ENCODE measurements around the gene ALK. TPM values are rescaled to one million over a fixed set of nuclear protein-coding genes. Genes with fewer than 3 reads are reported as not detected.

Gene ALK
- polyA plus RNA-seq, 3 donors, result 0.02 to 1.0 (median 0.13) TPM

DNA sequence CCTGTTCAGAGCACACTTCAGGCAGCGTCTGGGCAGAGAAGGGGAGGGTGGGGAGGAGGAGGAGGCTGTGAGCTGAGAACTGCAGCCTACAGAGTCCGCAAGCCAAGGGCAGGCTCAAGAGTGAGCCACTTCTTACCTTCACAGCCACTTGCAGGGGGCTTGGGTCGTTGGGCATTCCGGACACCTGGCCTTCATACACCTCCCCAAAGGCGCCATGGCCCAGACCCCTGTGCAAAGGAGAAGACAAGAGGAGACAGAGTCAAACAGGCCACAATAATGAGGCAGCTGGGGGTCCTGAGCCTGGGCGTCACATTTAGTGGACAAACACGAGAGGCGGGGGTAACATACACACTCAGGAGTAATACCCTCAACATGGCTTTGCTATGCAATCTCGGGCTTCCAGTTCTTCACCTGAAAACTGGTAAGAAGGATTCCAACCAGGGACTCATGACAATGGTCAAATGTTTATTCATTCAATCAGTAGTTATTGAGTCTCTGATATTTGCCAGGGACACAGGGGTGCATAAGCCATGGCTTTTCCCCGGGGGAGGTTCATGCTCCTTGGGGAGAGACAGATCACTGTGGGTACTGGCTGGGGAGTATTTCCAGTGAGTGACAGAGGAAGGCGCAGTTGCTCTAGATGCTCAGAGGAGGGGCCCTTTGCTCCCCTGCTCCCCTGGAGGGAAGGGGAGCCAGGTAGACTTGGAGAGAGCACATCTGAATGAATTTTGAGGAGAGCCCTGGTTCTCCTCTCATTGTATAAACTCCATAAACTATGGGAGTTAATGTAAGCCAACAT lies 698.8 kb downstream of the ALK start:
- WGBS, 3 donors, result 69 to 91% (median 85%) methylated on average over 11 of the region's 11 CpGs
- no peak overlapping the region for H3K27ac ChIP-seq (ENCODE audit: low read depth, low read length)

DNA sequence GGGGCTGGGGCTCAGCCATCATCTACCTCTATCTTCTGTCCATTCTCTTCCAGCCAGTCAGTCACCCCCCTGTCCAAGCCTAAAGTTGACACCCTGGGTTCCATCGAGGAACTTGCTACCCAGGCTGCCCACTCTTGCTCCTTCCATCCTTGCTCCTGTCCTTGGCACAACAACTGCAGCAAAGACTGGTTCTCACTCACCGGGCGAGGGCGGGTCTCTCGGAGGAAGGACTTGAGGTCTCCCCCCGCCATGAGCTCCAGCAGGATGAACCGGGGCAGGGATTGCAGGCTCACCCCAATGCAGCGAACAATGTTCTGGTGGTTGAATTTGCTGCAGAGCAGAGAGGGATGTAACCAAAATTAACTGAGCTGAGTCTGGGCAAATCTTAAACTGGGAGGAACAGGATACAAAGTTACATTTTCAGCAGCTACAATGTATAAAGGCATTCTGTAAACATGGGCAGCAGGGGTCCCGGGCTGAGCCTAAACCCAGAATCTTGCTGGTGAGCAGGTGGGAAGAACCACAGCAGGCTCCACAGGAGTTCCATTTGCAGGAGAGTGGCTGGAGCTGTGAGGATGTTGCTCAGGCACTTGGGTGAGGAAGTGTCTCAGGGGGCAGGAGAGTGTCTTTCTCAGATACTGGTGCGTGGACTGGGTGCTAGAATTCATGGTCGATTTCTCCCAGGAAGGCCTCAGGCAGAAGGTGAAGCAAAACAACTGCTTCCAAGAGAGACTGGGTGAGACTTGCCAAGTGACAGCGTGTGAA lies 700.7 kb downstream of the ALK start:
- WGBS, 3 donors, result 83 to 88% (median 86%) methylated on average over 12 of the region's 12 CpGs
- no peak overlapping the region for H3K27ac ChIP-seq (ENCODE audit: low read depth, low read length)

DNA sequence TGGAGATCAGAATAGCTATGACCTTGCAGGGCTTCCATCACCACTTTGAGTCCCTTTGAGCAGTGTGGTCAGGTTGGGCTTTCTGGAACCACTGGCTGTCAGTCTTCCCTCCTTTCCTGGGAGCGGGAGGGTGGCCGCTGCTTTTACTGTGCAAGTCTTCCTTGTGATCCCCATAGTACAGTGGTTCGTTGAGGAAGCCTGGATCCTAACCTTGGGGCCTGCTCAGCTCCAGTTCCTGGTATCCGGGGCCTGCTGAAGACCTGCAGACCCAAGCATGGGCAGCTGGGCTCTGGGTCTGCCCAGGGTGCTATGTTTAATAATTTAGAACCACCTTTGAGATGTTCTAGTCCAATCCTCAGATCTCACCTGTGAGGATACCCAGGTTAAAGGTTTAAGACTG lies 702.0 kb downstream of the ALK start:
- 82 to 97% (median 91%) methylated on average over 4 of the region's 4 CpGs for WGBS, 3 donors
- H3K27ac ChIP-seq (ENCODE audit: low read depth, low read length), result no peak overlapping the region

DNA sequence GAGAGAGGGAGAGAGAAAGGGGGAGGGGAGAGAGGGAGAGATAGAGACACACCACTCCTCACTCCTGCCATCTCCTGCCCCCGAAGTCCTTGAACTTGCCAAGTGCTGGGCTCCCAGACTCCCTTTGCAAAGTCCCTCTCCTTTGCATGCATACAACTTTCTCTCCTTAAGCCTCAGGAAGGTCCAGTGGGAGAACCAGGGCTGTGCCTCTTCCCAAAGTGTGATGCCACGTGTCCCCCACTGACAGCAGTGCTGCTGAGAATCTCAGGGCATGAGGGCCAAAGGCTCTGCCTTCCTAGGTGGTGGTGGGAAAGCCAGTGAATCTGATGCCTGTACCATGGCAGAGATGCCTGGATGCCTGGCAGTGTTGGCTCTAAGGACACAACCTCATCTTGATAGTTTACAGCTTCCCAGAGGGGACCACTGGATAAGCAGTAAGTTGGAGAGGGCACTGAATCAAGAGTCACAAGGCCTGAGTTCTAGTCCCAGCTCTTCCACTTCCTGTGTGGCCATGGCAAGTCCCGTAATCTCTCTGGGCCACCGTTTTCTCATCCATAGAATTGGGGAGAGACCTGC lies 702.7 kb downstream of the ALK start:
- WGBS, 3 donors, result 82 to 87% (median 85%) methylated on average over 4 of the region's 4 CpGs
- H3K27ac ChIP-seq (ENCODE audit: low read depth, low read length), result no peak overlapping the region

DNA sequence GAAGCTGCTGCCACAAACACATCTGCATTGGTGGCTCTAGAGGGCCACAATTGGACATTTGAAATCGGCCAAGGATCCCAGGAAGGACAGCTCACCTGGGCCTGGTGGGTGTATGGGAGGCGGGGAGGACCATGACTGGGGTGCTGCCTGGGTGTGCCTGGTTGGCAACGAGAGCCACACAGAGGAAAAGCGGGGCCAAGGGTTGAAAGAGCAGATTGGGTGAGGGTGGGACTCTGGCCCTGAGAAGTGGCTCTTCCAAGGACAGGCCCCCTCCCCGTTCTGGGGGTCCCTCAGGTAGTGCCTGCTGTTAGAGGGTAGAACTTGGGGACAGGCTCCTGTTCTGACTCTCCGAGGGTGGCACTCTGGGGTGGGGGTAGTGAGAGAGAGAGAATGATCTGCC lies 703.3 kb downstream of the ALK start:
- H3K27ac ChIP-seq (ENCODE audit: low read depth, low read length), result no peak overlapping the region
- 79 to 84% (median 79%) methylated on average over 6 of the region's 6 CpGs for WGBS, 3 donors

DNA sequence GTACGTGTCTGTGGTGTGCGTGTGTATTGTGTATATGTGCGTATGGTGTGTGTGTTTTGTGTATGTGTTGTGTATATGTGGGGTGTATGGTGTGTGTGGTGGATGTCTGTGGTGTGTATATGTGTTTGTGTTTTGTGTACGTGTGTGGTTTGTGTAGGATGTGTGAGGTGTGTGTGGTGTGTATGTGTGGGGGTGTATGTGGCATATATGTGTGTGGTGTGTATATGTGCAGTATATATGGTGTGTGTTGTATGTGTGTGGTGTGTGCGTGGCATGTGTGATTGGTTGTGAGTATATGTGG lies 704.8 kb downstream of the ALK start:
- WGBS, 3 donors, result 91 to 94% (median 92%) methylated on average over 5 of the region's 5 CpGs

DNA sequence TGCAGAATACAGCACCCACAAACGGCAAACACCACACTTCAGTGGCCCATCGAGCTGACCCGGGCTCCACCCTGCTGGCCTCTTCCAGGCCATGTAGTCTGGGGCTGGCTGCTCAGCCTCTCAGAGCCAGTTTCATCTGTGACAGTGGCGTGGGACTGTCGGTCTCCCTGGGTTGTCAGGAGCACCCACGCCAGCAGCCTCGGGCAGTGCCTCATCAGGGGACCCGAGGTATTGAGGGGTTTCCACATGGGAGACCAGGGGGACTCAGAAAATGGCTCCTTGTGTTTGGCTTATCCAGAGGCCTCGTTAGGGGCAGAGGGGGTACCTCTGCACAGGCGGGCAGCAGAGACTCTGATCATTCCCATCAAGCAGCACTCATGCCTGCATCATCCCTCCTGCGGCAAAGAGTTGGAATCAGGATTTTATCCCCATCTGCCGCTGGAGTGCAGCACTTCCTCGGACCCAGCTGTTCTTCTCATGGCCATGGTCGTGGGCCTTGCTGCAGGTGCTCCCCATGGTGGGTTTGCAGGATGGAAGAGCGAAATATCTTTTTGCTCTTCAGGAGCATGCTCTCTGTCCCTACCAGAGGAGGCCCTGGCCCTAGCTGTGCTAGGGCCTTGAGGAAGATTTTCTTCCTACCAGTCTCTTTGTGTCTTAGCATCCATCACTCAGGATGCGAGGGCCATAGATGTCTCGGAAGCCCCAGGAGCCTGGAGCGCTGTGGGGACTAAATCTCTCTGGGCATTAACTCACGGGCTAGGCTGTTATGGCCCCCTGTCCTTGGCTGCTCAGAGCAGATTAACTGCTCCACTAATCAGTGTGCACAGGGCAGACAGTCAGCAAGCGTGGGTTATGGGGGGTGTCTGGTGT lies 705.4 kb downstream of the ALK start:
- H3K27ac ChIP-seq (ENCODE audit: low read depth, low read length), result no peak overlapping the region
- WGBS, 3 donors, result 83 to 91% (median 87%) methylated on average over 20 of the region's 20 CpGs

More for the DNA sequence above, 704.8 kb downstream of the ALK start:
- H3K27ac ChIP-seq (ENCODE audit: low read depth, low read length), result no peak overlapping the region

DNA sequence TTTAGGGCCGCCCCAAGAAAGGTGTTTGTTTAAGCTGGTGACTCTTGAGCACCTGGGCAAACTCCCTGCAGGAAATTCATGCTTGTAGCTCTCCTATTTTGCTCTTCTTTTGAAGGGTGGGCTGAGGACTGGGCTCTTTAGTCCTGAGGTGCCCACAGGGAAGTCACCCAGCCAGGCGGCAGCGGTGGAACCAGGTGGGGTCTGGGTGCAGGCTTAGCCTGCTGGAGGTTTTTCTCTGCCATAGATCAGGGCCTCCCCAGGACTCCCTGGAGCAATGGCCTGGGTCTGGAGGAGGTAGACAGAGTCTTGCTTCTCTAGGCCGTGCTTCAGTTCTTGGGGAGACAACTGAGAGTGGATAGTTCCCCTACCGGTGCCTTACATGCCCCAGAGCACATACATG lies 706.3 kb downstream of the ALK start:
- no peak overlapping the region for H3K27ac ChIP-seq (ENCODE audit: low read depth, low read length)
- WGBS, 3 donors, result 85 to 92% (median 86%) methylated on average over 5 of the region's 5 CpGs

DNA sequence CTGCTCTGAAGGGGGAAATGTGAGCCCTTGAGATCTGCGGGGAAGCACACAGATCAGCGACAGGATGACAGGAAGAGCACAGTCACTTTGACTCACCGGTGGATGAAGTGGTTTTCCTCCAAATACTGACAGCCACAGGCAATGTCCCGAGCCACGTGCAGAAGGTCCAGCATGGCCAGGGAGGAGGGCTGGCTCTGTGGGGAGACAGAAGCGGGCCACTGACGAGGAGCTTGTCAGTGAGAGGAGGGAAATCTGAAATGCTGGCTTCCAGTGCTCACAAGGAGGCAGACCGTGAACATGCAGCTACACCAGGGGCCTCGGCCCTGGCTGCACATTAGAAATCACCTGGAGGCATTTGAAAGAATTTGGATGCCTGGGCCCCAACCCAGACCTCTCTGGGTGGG lies 707.5 kb downstream of the ALK start:
- WGBS, 3 donors, result 41 to 65% (median 41%) methylated on average over 9 of the region's 9 CpGs
- no peak overlapping the region for H3K27ac ChIP-seq (ENCODE audit: low read depth, low read length)

DNA sequence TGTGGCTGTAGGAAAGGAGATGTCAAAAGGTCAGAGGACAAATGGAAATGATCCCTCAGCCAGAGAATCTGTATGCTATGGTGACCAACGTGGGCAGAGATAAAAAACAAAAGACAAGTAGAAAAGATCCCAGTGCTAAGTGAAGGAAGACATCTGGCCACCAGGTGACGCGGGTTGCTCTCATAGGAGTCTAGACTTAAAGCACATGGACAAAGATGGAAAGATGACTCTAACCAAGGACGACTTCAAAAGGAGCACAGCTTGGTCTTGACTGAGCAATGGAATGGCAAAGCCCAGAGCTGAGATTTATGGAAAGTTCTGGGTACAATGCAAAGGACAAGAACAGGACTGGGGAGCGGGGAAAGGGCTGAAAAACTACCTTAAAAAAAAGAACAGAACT lies 709.4 kb downstream of the ALK start:
- H3K27ac ChIP-seq (ENCODE audit: low read depth, low read length), result no peak overlapping the region
- WGBS, 3 donors, result 59 to 73% (median 71%) methylated on average over 5 of the region's 5 CpGs

DNA sequence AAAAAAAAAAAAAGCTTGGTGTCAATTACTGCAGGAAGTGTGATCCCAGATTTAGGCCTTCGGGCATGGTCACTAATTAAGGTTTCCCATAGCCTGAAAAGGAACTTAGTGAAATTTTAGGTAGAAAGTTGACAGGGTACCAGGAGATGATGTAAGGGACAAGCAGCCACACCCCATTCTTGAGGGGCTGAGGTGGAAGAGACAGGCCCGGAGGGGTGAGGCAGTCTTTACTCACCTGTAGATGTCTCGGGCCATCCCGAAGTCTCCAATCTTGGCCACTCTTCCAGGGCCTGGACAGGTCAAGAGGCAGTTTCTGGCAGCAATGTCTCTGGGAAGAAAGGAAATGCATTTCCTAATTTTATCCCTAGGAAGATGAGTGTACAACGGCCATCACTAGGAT lies 711.8 kb downstream of the ALK start:
- WGBS, 3 donors, result 87 to 94% (median 93%) methylated on average over 5 of the region's 5 CpGs
- no peak overlapping the region for H3K27ac ChIP-seq (ENCODE audit: low read depth, low read length)

DNA sequence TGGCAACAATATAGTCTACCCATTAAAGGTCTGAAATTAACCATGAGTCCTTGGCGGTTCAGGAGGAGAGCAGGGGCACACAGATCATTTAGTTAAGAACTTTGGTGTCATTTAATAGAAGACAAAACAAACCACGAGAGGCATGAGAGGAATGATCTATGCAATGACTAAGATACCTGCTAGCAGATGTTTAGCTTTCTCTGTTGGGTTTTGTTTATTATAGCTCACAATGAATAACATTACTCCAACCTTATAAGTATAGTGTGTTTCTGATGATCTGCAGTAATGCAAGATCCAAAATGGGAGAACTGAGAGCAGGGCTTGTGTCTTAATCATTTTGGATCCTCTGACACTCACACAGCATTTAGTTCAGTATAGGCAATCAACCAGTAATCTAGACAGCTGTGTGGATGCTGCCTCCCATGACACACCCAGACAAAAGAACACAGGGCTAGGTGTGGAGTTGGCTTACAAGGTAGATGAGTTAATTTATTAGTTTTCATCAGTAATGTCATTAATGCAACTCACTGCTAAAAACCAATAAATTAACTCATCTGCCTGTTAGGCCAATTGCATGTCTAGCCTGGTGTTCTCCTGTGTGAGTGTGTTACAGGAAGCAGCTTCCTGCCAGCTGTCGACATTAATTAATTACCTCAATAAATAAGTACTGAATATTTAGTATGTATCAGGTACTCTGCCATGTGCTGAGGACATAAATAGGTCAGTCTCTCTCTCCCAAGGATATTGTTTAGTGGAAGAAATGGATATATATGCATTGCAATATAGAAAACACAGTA lies 713.8 kb downstream of the ALK start:
- H3K27ac ChIP-seq (ENCODE audit: low read depth, low read length), result no peak overlapping the region
- WGBS, 3 donors, result 62 to 82% (median 70%) methylated on average over 3 of the region's 3 CpGs

DNA sequence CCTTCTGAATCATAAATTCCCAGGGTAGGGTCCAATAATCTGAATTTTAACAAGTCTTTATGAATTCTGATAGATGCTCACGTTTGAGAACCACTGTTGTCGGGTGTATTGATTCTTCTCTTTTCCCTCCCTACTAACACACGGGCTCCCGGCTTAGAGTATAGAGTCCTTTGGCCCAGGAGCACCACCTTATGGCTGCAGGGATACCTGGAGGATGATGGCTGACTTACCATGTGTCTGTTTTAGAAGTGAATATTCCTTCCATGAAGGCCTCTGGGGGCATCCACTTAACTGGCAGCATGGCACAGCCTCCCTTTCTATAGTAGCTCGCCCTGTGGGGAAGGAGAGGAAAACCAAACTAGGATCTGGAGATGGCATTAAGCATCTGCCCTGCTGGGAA lies 714.4 kb downstream of the ALK start:
- H3K27ac ChIP-seq (ENCODE audit: low read depth, low read length), result no peak overlapping the region
- 77 to 81% (median 81%) methylated on average over 5 of the region's 5 CpGs for WGBS, 3 donors

DNA sequence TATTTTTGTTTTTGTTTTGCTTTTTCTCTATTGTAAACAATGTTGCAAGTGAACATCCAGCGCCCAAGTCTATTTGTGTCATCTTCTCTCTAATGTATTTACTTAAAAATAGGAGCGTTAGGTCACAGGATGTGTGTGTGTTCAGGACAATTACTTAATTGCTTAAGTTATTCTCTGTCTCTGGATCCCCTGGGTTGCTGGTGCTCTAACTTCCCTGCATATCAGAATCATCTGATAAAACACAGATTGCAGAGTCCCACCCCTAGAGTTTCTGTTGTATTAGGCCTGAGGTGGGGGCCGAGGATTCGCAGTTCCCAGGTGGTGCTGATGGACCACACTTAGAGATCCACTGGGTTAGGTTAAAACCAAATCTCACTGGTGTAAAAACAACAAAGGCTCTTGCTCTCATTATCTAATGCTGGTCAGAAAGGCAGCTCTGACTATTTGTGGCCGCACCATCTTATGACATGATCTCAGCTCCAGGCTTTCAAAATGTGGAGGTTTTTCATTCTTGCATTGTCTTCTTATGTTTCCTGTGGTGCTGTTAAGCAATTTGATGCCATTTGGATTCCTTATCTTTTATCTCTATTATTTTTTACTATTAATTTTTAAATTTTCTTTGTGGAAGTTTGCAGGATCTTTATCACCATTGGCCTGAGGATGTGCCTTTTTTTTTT lies 718.4 kb downstream of the ALK start:
- WGBS, 3 donors, result 65 to 81% (median 79%) methylated on average over 5 of the region's 5 CpGs
- no peak overlapping the region for H3K27ac ChIP-seq (ENCODE audit: low read depth, low read length)

DNA sequence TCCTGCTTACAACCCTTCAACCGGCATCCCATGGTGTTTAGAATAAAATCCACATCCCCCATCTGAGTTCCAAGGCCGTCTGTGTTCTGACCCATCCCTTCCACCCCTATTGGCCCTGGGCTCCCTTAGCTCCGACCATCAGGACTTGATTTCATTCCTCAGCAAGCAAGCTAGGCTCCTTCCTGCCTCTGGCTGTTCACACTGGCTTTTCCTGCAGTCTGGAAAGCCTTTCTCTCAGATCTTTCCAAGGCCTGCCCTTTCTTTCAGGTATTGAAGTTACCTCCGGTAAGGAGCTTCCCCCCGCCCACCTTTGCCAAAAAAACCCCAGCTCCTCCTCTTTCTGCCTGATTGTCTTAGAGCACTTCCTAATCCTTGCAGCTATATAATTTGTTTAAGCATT lies 719.4 kb downstream of the ALK start:
- 49 to 58% (median 58%) methylated on average over 5 of the region's 5 CpGs for WGBS, 3 donors
- no peak overlapping the region for H3K27ac ChIP-seq (ENCODE audit: low read depth, low read length)

DNA sequence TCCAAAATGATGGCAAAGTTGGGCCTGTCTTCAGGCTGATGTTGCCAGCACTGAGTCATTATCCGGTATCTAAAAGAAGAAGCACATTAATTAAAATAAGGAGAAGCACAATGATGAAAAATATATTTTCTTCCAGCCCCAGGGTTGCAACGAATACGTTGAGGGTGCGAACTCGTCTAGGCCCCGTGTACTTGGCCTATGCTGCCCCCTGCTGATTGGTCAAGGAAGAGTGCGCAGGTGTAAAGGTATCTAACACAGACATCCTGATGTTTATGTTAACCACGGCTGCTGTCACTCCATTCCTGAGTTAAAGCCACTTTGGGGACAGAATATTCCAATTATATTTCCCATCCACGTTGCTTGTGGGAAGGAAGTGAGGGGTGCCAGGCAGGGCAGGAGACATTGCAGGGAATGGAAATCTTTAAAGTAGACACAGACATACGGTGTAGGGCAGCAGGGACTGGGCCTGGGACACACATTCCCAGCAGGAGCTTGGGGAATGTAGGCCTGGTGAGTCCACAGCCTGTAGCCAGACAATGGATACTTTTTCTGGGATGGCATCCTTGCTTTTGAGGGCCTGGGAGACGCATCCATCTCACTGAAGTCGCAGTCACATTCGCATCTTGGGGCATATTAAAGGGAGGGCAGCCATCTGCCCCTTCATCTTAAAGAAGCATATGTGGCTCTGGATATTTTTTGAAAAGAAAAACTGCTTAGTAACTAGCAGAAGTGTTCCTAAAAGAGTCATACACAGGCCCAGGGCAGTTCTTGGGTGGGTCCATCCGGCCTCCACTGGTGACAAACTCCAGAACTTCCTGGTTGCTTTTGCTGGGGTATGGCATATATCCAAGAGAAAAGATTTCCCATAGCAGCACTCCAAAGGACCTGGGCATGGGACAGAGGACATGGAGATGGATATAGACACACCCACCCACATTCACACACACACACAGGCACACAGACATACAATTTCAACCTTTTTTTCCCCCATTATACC lies 724.3 kb downstream of the ALK start:
- WGBS, 3 donors, result 30 to 33% (median 31%) methylated on average over 14 of the region's 14 CpGs
- no peak overlapping the region for H3K27ac ChIP-seq (ENCODE audit: low read depth, low read length)

Data from adipose tissue (tissue), 3 donors.